GM12878 (cell line): Measurements from ENCODE around the gene PNMA1. TPM values are rescaled to one million over a fixed set of nuclear protein-coding genes. Genes with fewer than 3 reads are reported as not detected.

ENCODE experiments used
- CREM ChIP-seq: IDR thresholded peaks from 2 replicates; pipeline ENCODE4 v1.6.1; 2014; ENCODE audit warnings: antibody characterized with exemption, low read depth
- GABPA ChIP-seq: IDR thresholded peaks from 2 replicates; pipeline ENCODE4 v1.6.1; 2014; ENCODE audit warnings: antibody characterized with exemption, low read depth, mild to moderate bottlenecking, inconsistent platforms
- HDAC2 ChIP-seq: fragments of 200-600 bp; sonication (generic); IDR thresholded peaks from 2 replicates; pipeline ENCODE4 v1.6.1; 2017
- HDGF ChIP-seq: fragments of 450-650 bp; IDR thresholded peaks from 2 replicates; pipeline ENCODE4 v1.6.1; 2016; ENCODE audit warnings: antibody characterized with exemption
- IKZF1 ChIP-seq: fragments of 450-650 bp; conservative IDR thresholded peaks from 2 replicates; pipeline ENCODE4 v1.6.1; 2017; ENCODE audit warnings: antibody characterized with exemption, mild to moderate bottlenecking
- LARP7 ChIP-seq: fragments of 450-650 bp; IDR thresholded peaks from 2 replicates; pipeline ENCODE4 v1.6.1; 2017; ENCODE audit warnings: mild to moderate bottlenecking
- NFXL1 ChIP-seq: fragments of 450-650 bp; IDR thresholded peaks from 2 replicates; pipeline ENCODE4 v1.6.1; 2017; ENCODE audit warnings: antibody characterized with exemption, mild to moderate bottlenecking, borderline replicate concordance
- PAX5 ChIP-seq: IDR thresholded peaks from 2 replicates; pipeline ENCODE4 v1.6.1; 2011; ENCODE audit warnings: low read depth, low read length, borderline replicate concordance
- RBBP5 ChIP-seq: fragments of 200-600 bp; sonication (generic); conservative IDR thresholded peaks from 2 replicates; pipeline ENCODE4 v1.6.1; 2016
- SP1 ChIP-seq: IDR thresholded peaks from one replicate; pipeline ENCODE4 v1.6.1; 2011; ENCODE audit warnings: low read depth, low read length
- ZNF622 ChIP-seq: fragments of 450-650 bp; IDR thresholded peaks from 2 replicates; pipeline ENCODE4 v1.6.1; 2017; ENCODE audit warnings: mild to moderate bottlenecking, inconsistent platforms
- polyA plus RNA-seq, 11 experiments: library from polyadenylated mRNA; depleted of rRNA in 4 of 11; unstranded in 6 of 11; stranded (reverse) in 5 of 11; fragments of >200 nt; fragmentation: Nextera tagmentation in 4 of 11; fragmentation: Illumina TruSeq in 1 of 11; extraction: Ambion mirVana in 4 of 11; extraction: Trizol in 1 of 11; gene quantifications; 1 replicate in 1 of 11; 2 replicates in 10 of 11; pipeline versions ENCODE4 v1.2.1 to v1.2.3, GENCODE V29; 2011 to 2016; ENCODE audit warnings: inconsistent platforms in 2 of 11, missing spikeins in 2 of 11, low read depth in 1 of 11
- total RNA-seq, 4 experiments: library from RNA; depleted of rRNA in 3 of 4; stranded (reverse); fragments of >200 nt in 3 of 4; fragmentation: Illumina TruSeq in 1 of 4; extraction: Trizol in 1 of 4; gene quantifications; 2 replicates each; pipeline versions ENCODE4 v1.2.1 to v1.2.3, GENCODE V29; 2013 to 2021
- TF ChIP-seq, protein P1 (sequence below): IDR thresholded peaks from 2 replicates; pipeline ENCODE4 v1.6.1; 2012; ENCODE audit warnings: improper control_type of control experiment, low read depth, low read length; ENCODE audit not compliant: insufficient replicate concordance
- TF ChIP-seq, protein P2 (sequence below): fragments of 450-650 bp; IDR thresholded peaks from 2 replicates; pipeline ENCODE4 v1.6.1; 2014; ENCODE audit warnings: mild to moderate bottlenecking
- TF ChIP-seq, protein P3 (sequence below): IDR thresholded peaks from 2 replicates; pipeline ENCODE4 v1.6.1; 2011; ENCODE audit warnings: low read depth, low read length, improper control_type of control experiment, borderline replicate concordance
- TF ChIP-seq, protein P4 (sequence below): fragments of 150-350 bp; IDR thresholded peaks from 2 replicates; pipeline ENCODE4 v1.6.1; 2014; ENCODE audit warnings: mild to moderate bottlenecking, low read depth, low read length
- TF ChIP-seq, protein P5 (sequence below): IDR thresholded peaks from 2 replicates; pipeline ENCODE4 v1.6.1; 2011; ENCODE audit warnings: mild to moderate bottlenecking, low read depth, low read length, moderate library complexity; ENCODE audit not compliant: insufficient replicate concordance
- TF ChIP-seq, protein P6 (sequence below): fragments of 450-650 bp; IDR thresholded peaks from 2 replicates; pipeline ENCODE4 v1.6.1; 2018; ENCODE audit warnings: mild to moderate bottlenecking, low read depth, moderate library complexity; ENCODE audit not compliant: partially characterized antibody

Gene PNMA1
- total and polyA plus RNA-seq, 10 of the 15 experiments (the other 5 are each of a cell fraction or from before 2014, with no cell fraction given) = 1.8 to 39.3 (median 11.1) TPM

DNA sequence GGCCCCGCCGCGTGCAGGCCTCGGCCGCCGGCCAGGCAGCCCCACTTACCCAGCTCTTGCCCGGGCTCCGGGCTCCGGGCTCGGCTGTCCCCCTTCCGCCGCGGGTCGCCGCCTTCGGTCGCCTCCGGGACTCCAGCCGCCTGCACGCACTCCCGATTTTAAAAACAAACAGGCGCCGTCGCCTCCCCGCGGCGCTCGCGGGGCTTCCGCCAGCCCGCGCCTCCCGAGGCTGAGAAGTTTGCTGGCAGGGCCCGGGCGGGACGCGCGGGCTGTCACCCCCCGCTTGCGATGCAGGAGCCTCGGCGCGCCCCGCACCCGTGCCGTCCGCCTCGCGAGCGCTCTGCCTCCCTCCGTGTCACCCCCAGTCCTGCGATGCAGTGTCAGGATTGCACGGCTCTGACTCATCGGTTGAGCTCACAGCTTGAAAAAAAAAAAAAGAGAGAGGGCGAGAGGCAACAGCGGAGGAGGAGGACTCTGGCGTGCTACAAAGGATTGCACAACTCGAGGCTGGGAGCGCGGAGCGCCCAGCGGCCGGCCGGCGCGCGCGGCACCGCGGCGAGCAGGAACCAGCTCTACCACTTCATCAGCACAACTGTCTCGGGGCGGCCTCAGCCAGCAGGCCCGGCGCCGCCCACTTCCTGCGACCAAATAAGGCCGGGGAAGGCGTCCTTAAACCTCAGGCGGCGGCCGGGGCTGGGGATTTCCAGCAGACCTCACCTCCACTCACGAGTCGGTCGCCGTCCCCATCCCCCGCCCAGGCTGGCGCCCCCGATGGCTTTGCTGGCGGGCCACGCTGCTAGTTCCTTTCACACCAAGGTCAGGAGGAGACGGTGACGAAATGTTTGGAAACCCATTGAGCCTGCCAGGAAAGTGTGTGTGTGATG, 45.8 kb upstream of the PNMA1 start (continued):
- TF ChIP-seq, protein P1, sequence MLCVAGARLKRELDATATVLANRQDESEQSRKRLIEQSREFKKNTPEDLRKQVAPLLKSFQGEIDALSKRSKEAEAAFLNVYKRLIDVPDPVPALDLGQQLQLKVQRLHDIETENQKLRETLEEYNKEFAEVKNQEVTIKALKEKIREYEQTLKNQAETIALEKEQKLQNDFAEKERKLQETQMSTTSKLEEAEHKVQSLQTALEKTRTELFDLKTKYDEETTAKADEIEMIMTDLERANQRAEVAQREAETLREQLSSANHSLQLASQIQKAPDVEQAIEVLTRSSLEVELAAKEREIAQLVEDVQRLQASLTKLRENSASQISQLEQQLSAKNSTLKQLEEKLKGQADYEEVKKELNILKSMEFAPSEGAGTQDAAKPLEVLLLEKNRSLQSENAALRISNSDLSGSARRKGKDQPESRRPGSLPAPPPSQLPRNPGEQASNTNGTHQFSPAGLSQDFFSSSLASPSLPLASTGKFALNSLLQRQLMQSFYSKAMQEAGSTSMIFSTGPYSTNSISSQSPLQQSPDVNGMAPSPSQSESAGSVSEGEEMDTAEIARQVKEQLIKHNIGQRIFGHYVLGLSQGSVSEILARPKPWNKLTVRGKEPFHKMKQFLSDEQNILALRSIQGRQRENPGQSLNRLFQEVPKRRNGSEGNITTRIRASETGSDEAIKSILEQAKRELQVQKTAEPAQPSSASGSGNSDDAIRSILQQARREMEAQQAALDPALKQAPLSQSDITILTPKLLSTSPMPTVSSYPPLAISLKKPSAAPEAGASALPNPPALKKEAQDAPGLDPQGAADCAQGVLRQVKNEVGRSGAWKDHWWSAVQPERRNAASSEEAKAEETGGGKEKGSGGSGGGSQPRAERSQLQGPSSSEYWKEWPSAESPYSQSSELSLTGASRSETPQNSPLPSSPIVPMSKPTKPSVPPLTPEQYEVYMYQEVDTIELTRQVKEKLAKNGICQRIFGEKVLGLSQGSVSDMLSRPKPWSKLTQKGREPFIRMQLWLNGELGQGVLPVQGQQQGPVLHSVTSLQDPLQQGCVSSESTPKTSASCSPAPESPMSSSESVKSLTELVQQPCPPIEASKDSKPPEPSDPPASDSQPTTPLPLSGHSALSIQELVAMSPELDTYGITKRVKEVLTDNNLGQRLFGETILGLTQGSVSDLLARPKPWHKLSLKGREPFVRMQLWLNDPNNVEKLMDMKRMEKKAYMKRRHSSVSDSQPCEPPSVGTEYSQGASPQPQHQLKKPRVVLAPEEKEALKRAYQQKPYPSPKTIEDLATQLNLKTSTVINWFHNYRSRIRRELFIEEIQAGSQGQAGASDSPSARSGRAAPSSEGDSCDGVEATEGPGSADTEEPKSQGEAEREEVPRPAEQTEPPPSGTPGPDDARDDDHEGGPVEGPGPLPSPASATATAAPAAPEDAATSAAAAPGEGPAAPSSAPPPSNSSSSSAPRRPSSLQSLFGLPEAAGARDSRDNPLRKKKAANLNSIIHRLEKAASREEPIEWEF = no peak
- no peak for TF ChIP-seq HDAC2
- peak; percentile 33 for TF ChIP-seq SP1
- peak; percentile 44; the same call in 1 of the 2 replicates for TF ChIP-seq PAX5
- peak; percentile 43 for TF ChIP-seq LARP7
- no peak for TF ChIP-seq NFXL1
- no peak for TF ChIP-seq RBBP5
- TF ChIP-seq, protein P2, sequence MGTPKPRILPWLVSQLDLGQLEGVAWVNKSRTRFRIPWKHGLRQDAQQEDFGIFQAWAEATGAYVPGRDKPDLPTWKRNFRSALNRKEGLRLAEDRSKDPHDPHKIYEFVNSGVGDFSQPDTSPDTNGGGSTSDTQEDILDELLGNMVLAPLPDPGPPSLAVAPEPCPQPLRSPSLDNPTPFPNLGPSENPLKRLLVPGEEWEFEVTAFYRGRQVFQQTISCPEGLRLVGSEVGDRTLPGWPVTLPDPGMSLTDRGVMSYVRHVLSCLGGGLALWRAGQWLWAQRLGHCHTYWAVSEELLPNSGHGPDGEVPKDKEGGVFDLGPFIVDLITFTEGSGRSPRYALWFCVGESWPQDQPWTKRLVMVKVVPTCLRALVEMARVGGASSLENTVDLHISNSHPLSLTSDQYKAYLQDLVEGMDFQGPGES = no peak
- TF ChIP-seq, protein P3, sequence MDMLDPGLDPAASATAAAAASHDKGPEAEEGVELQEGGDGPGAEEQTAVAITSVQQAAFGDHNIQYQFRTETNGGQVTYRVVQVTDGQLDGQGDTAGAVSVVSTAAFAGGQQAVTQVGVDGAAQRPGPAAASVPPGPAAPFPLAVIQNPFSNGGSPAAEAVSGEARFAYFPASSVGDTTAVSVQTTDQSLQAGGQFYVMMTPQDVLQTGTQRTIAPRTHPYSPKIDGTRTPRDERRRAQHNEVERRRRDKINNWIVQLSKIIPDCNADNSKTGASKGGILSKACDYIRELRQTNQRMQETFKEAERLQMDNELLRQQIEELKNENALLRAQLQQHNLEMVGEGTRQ = no peak
- TF ChIP-seq, protein P4, sequence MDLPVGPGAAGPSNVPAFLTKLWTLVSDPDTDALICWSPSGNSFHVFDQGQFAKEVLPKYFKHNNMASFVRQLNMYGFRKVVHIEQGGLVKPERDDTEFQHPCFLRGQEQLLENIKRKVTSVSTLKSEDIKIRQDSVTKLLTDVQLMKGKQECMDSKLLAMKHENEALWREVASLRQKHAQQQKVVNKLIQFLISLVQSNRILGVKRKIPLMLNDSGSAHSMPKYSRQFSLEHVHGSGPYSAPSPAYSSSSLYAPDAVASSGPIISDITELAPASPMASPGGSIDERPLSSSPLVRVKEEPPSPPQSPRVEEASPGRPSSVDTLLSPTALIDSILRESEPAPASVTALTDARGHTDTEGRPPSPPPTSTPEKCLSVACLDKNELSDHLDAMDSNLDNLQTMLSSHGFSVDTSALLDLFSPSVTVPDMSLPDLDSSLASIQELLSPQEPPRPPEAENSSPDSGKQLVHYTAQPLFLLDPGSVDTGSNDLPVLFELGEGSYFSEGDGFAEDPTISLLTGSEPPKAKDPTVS = no peak
- TF ChIP-seq, protein P5, sequence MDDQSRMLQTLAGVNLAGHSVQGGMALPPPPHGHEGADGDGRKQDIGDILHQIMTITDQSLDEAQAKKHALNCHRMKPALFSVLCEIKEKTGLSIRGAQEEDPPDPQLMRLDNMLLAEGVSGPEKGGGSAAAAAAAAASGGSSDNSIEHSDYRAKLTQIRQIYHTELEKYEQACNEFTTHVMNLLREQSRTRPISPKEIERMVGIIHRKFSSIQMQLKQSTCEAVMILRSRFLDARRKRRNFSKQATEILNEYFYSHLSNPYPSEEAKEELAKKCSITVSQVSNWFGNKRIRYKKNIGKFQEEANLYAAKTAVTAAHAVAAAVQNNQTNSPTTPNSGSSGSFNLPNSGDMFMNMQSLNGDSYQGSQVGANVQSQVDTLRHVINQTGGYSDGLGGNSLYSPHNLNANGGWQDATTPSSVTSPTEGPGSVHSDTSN = no peak
- TF ChIP-seq, protein P6, sequence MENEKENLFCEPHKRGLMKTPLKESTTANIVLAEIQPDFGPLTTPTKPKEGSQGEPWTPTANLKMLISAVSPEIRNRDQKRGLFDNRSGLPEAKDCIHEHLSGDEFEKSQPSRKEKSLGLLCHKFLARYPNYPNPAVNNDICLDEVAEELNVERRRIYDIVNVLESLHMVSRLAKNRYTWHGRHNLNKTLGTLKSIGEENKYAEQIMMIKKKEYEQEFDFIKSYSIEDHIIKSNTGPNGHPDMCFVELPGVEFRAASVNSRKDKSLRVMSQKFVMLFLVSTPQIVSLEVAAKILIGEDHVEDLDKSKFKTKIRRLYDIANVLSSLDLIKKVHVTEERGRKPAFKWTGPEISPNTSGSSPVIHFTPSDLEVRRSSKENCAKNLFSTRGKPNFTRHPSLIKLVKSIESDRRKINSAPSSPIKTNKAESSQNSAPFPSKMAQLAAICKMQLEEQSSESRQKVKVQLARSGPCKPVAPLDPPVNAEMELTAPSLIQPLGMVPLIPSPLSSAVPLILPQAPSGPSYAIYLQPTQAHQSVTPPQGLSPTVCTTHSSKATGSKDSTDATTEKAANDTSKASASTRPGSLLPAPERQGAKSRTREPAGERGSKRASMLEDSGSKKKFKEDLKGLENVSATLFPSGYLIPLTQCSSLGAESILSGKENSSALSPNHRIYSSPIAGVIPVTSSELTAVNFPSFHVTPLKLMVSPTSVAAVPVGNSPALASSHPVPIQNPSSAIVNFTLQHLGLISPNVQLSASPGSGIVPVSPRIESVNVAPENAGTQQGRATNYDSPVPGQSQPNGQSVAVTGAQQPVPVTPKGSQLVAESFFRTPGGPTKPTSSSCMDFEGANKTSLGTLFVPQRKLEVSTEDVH = peak; percentile 43
- no peak for TF ChIP-seq ZNF622
- no peak for TF ChIP-seq GABPA
- TF ChIP-seq HDGF = peak; percentile 85; the same call in 1 of the 2 replicates
- peak; percentile 88 for TF ChIP-seq IKZF1
- TF ChIP-seq CREM = peak; percentile 52; the same call in 1 of the 2 replicates
